K562 (cell line): ENCODE data around the gene BCORL1. TPM values are rescaled to one million over a fixed set of nuclear protein-coding genes. Genes with fewer than 3 reads are reported as not detected.

Experiments used
- ATAC-seq: fragments of 200-7000 bp; cut with Tn5 transposase; 3 replicates; pipeline ENCODE4 v1.9.1; 2020; ENCODE audit warnings: moderate library complexity
- BruUV-seq: library from RNA; stranded (reverse); fragments of 400-500 nt; replicated peaks from 2 replicates; lab custom pipeline; 2021; lab: Mats Ljungman, UMichigan
- CTCF ChIA-PET: fragments of 300-600 bp; formaldehyde crosslinking; extraction: SDS; loops from one replicate; lab custom pipeline; 2021; ENCODE audit warnings: low intra/inter-chr PET ratio; lab: Yijun Ruan, JAX
- POLR2A ChIA-PET: fragments of 300-600, 350-650 bp; sonication (Branson Sonifier 250); formaldehyde crosslinking; extraction: SDS; loops from one replicate; lab custom pipeline; 2021; ENCODE audit warnings: antibody characterized with exemption, inconsistent platforms; lab: Yijun Ruan, JAX
- DNase-seq, 4 experiments: peaks; one replicate each; pipeline versions ENCODE4 v3.0.0 to v3.0.0-alpha.2; 2011 to 2018; ENCODE audit warnings: low spot score in 3 of 4, mixed read lengths in 3 of 4; ENCODE audit errors: extremely low read depth in 1 of 4
- FAIRE-seq: peaks from 2 replicates; lab custom pipeline; 2011; peaks lifted over from hg19 to GRCh38; lab: Jason Lieb, UNC
- H2AFZ ChIP-seq: 2 replicates; pipeline ENCODE4 v1.6.0; 2011; ENCODE audit warnings: low read depth, low read length, control low read depth, inconsistent platforms
- H3K27ac ChIP-seq: fragments of 200-600 bp; 3 replicates; pipeline ENCODE4 v1.8.0; 2011; ENCODE audit warnings: low read depth, mild to moderate bottlenecking, control low read depth, inconsistent platforms, low read length, moderate library complexity, mixed read lengths; ENCODE audit errors: extremely low read depth
- H3K27me3 ChIP-seq, 2 experiments: fragments of 300-600 bp in 1 of 2; 2 replicates in 1 of 2; 3 replicates in 1 of 2; pipeline versions ENCODE4 v1.6.0 to v1.8.0; 2011; ENCODE audit warnings: inconsistent platforms in 2 of 2, low read length in 2 of 2, mild to moderate bottlenecking in 1 of 2, mixed read lengths in 1 of 2, moderate library complexity in 1 of 2; ENCODE audit not compliant: control insufficient read depth in 2 of 2, insufficient read depth in 2 of 2
- H3K36me3 ChIP-seq: fragments of 300-600 bp; 3 replicates; pipeline ENCODE4 v1.8.0; 2011; ENCODE audit warnings: mild to moderate bottlenecking, low read length, inconsistent platforms; ENCODE audit not compliant: control insufficient read depth, insufficient read depth
- H3K4me1 ChIP-seq, 2 experiments: fragments of 200-600 bp in 1 of 2; replicated peaks in 1 of 2; 2 replicates in 1 of 2; 3 replicates in 1 of 2; pipeline versions ENCODE4 v1.5.1 to v1.8.0; 2011; ENCODE audit warnings: inconsistent platforms in 2 of 2, low read length in 2 of 2, mild to moderate bottlenecking in 1 of 2, mixed read lengths in 1 of 2, moderate library complexity in 1 of 2; ENCODE audit not compliant: control insufficient read depth in 2 of 2, insufficient read depth in 2 of 2
- H3K4me2 ChIP-seq: 2 replicates; pipeline ENCODE4 v1.6.1; 2011; ENCODE audit warnings: low read length, control low read depth, inconsistent platforms, mixed read lengths; ENCODE audit not compliant: insufficient read depth
- H3K4me3 ChIP-seq: fragments of 200-600 bp; sonication (generic), shearing (Covaris generic); 2 replicates; pipeline ENCODE4 v1.5.1; 2016; ENCODE audit warnings: control low read depth, inconsistent platforms
- H3K79me2 ChIP-seq: fragments of 200-600 bp; 3 replicates; pipeline ENCODE4 v1.8.0; 2011; ENCODE audit warnings: low read length, inconsistent platforms; ENCODE audit not compliant: control insufficient read depth, insufficient read depth
- H3K9ac ChIP-seq, 2 experiments: 2 replicates each; pipeline versions ENCODE4 v1.6.0 to v1.6.1; 2011; ENCODE audit warnings: low read depth in 2 of 2, low read length in 2 of 2, control low read depth in 1 of 2, inconsistent platforms in 1 of 2, mild to moderate bottlenecking in 1 of 2, mixed read lengths in 1 of 2; ENCODE audit not compliant: insufficient read depth in 1 of 2
- H3K9me1 ChIP-seq: one replicate; pipeline ENCODE4 v1.6.0; 2011; ENCODE audit warnings: inconsistent platforms, mild to moderate bottlenecking, low read length, moderate library complexity; ENCODE audit not compliant: control insufficient read depth, insufficient read depth
- H3K9me3 ChIP-seq: replicated peaks from 2 replicates; pipeline ENCODE4 v1.5.1; 2011; ENCODE audit warnings: low read depth, low read length, inconsistent platforms; ENCODE audit not compliant: control insufficient read depth, insufficient read depth
- H4K20me1 ChIP-seq: replicated peaks from 2 replicates; pipeline ENCODE4 v1.6.1; 2011; ENCODE audit warnings: low read length, inconsistent platforms, mixed read lengths; ENCODE audit not compliant: control insufficient read depth, insufficient read depth
- ELF2 ChIP-seq: fragments of 250-450 bp; sonication (Bioruptor Pico); IDR thresholded peaks from 2 replicates; pipeline ENCODE4 v1.5.0; 2021; ENCODE audit warnings: mild to moderate bottlenecking
- POLR2G ChIP-seq: fragments of 200-400 bp; formaldehyde crosslinking; IDR thresholded peaks from 2 replicates; pipeline ENCODE4 v1.6.1; 2017; ENCODE audit warnings: low read depth, mild to moderate bottlenecking, antibody characterized with exemption, low read length, moderate library complexity
- WGBS: fragments of 100-300 bp; shearing (Covaris generic); methylation state at CpG from one replicate; pipeline ENCODE4 v1.1.6; 2016; ENCODE audit warnings: low coverage, mixed read lengths; ENCODE audit not compliant: insufficient coverage; ENCODE audit errors: missing lambda C conversion rate; 5-methylcytosine and 5-hydroxymethylcytosine counted together
- in situ Hi-C: fragments of 300-500 bp; cut with MboI; formaldehyde crosslinking; loops from 4 replicates; pipeline ENCODE4 v1.15.0; 2018; ENCODE audit warnings: inconsistent platforms, mixed read lengths
- intact Hi-C: fragments of 100-400 bp; cut with micrococcal nuclease; formaldehyde crosslinking; loops from 2 replicates; pipeline ENCODE4 v1.14.2; 2022
- polyA plus RNA-seq, 8 experiments: library from polyadenylated mRNA; depleted of rRNA in 4 of 8; stranded (reverse) in 5 of 8; unstranded in 3 of 8; fragments of >200 nt; fragmentation: Nextera tagmentation in 2 of 8; fragmentation: Illumina TruSeq in 1 of 8; extraction: Ambion mirVana in 2 of 8; extraction: Trizol in 1 of 8; gene quantifications; 2 replicates each; pipeline versions ENCODE4 v1.2.1 to v1.2.3, GENCODE V29; 2011 to 2014; ENCODE audit warnings: inconsistent platforms in 1 of 8, missing spikeins in 1 of 8
- total RNA-seq, 7 experiments: library from RNA; depleted of rRNA in 6 of 7; stranded (reverse); fragments of >200 nt in 6 of 7; fragmentation: Illumina TruSeq in 2 of 7; extraction: Trizol in 2 of 7; gene quantifications; 2 replicates each; pipeline versions ENCODE4 v1.2.1 to v1.2.3, GENCODE V29; 2011 to 2021; ENCODE audit warnings: low replicate concordance in 1 of 7

Gene BCORL1
- total and polyA plus RNA-seq, 9 of the 15 experiments (the other 6 are each of a cell fraction or from before 2014, with no cell fraction given): 0.48 to 29.6 (median 2.1) TPM

GRCh38 chrX:130066975-130067615, 84.7 kb downstream of the BCORL1 start:
- BruUV-seq: no TSS peak
- TF ChIP-seq POLR2G (peak; percentile 39; the same call in 1 of the 2 replicates), ELF2 (CRISPR knock-in tag) (no peak)
- Histone ChIP-seq H3K27ac (no peak overlapping the region), H3K9me3 (no peaks in the 10 kb centered on the region), H4K20me1 (0 out of 2 replicates have a peak, but pooled peaks cover 6% of the 10 kb centered on the region), H3K4me2 (no peak overlapping the region), H3K4me1 (peaks cover 6 to 14% of the 10 kb centered on the region in 2 experiments; a peak in 4 of 5 replicates), H3K4me3 (no peak overlapping the region), H3K27me3 (no peaks in the 10 kb centered on the region), H3K79me2 (no peaks in the 10 kb centered on the region), H3K36me3 (peaks cover 60% of the 10 kb centered on the region; the same call in 2 of the 3 replicates), H2AFZ (no peak overlapping the region), H3K9ac (no peak overlapping the region), H3K9me1 (no peaks in the 10 kb centered on the region)
- DNase-seq (no peak), FAIRE-seq (no peak), ATAC-seq (no peak)
- CTCF ChIA-PET: no interaction called here
- WGBS: 92% methylated on average over 8 of the region's 15 CpGs
- POLR2A ChIA-PET: no interaction called here
- in situ Hi-C loops: loop anchor here (10.0 kb wide), 2 partner anchors 142 to 462 kb away; no protein-coding TSS in a partner anchor
- intact Hi-C loops: no loop called here
